GM18505 (cell line): ENCODE data around the gene RFX3.
A peak's percentile ranks its signal among the peaks of the same experiment; 100 is the strongest.

Source experiments
- ATAC-seq: cut with Tn5 transposase; IDR thresholded peaks from one replicate; pipeline ENCODE4 v1.9.1; 2021; ENCODE audit not compliant: unreplicated experiment
- POLR2A ChIP-seq: IDR thresholded peaks from 4 replicates; pipeline ENCODE4 v1.6.1; 2011; ENCODE audit warnings: borderline replicate concordance; ENCODE audit not compliant: insufficient read depth, insufficient read length; ENCODE audit errors: extremely low read depth

RFX3 gene

GRCh38 chr9:3482578-3482977 is 43.2 kb downstream of the RFX3 start:
- no peak for ATAC-seq
- no peak for TF ChIP-seq POLR2A

GRCh38 chr9:3480353-3480655 is 45.5 kb downstream of the RFX3 start:
- no peak for ATAC-seq
- no peak for TF ChIP-seq POLR2A

- no peak for TF ChIP-seq POLR2A
- ATAC-seq: peak; percentile 48
Measured at GRCh38 chr9:3479514-3480352, 46.1 kb downstream of the RFX3 start.

- ATAC-seq: peak; percentile 41
- TF ChIP-seq POLR2A: no peak
Measured at GRCh38 chr9:3478549-3478953, 47.2 kb downstream of the RFX3 start.

GRCh38 chr9:3477236-3477834 is 48.5 kb downstream of the RFX3 start:
- TF ChIP-seq POLR2A: no peak
- ATAC-seq: no peak

GRCh38 chr9:3475300-3476020 is 50.3 kb downstream of the RFX3 start:
- no peak for ATAC-seq
- TF ChIP-seq POLR2A: peak; percentile 35

- ATAC-seq: no peak
Measured at GRCh38 chr9:3474821-3475220, 51.0 kb downstream of the RFX3 start.

GRCh38 chr9:3473405-3473804 is 52.4 kb downstream of the RFX3 start:
- no peak for TF ChIP-seq POLR2A
- ATAC-seq: no peak

More at GRCh38 chr9:3474821-3475220, 51.0 kb downstream of the RFX3 start:
- TF ChIP-seq POLR2A: no peak

GRCh38 chr9:3471883-3472282 is 53.9 kb downstream of the RFX3 start:
- no peak for TF ChIP-seq POLR2A
- ATAC-seq: no peak

- ATAC-seq: no peak
- no peak for TF ChIP-seq POLR2A
Measured at GRCh38 chr9:3468421-3469205, 57.2 kb downstream of the RFX3 start.

GRCh38 chr9:3467593-3468219 is 58.1 kb downstream of the RFX3 start:
- ATAC-seq: peak; percentile 96
- TF ChIP-seq POLR2A: no peak

- no peak for TF ChIP-seq POLR2A
- ATAC-seq: no peak
Measured at GRCh38 chr9:3464033-3464638, 61.7 kb downstream of the RFX3 start.
